T-helper 2 cell treated with Interferon-gamma antibody and Interleukin-4, amounts not matched to agents 100 ng/mL and 5 ng/mL, for 36 hours (primary cell): ENCODE data around the gene TMEM119. TPM values are rescaled to one million over a fixed set of nuclear protein-coding genes. Genes with fewer than 3 reads are reported as not detected.

Experiments
- intact Hi-C: fragments of 100-400 bp; cut with micrococcal nuclease; formaldehyde crosslinking; loops from one replicate; pipeline ENCODE4 v1.15.1; 2023
- total RNA-seq: library from RNA; stranded (reverse); gene quantifications from 2 replicates; pipeline ENCODE4 v1.2.3, GENCODE V29; 2022

TMEM119 gene
- total RNA-seq, 1 donor from 2014 or later = 0.41 TPM

DNA sequence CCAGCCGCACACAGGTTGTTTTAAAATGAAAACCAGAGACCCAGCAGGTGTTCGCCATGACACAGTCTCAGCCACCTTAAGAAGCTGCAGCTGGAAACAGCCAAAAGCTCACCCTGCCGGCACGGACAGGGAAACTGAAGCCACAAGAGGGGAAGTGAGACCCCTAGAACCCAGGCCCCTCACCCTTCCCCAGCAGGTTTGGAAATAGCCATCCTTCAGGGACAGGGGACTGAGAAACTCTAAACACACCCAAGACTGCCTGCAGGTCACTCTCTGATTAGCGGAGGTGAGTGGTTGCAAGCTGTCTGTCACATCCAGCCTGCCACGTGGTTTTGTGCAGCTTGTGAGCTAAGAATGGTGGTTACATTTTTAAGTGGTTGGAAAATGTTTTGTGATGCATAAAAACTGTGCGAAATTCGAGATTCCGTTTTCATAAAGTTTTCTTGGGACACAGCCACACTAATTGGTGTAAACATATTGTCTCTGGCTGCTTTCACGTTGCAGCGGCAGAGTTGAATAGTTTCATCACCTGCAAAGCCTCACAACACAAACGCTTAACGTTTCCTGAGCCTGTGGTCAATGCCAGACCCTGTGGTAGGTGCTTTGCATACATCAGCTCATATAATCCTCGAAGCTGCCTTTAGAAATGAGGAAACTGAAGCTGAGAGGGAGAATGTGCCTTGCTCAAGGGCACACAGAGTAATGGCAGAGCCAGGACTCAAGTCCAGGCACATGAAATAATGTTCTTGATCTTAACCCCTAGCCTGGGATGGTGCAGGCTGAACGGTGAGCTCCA is 37.5 kb upstream of the TMEM119 start:
- intact Hi-C loops = loop anchor here (1.0 to 10.0 kb wide), 4 partner anchors 26 to 1321 kb away; a partner anchor contains a TSS

DNA sequence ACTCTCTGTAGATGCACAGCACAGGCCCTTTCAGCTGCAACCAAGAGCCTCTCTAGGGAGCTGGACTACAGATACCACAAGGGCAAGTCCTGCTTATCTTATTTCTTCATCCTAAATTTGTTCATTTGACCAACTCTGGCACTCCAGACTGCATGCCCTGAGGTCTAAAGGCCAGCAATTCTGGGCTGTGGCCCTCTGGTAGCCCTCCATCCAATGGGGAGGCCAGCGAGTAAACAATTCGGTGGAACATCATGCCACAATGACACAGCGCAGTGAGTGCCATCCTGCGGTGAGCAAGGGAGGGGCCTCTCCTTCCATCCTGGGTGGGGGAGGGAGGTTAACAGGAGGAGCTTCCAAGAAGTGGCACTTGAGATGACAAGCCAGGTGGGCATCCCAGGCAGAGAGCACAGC is 36.5 kb upstream of the TMEM119 start:
- intact Hi-C loops = loop anchor here (2.0 to 10.0 kb wide), 4 partner anchors 117 to 1320 kb away; partner anchors contain the start of genes FICD and SSH1

DNA sequence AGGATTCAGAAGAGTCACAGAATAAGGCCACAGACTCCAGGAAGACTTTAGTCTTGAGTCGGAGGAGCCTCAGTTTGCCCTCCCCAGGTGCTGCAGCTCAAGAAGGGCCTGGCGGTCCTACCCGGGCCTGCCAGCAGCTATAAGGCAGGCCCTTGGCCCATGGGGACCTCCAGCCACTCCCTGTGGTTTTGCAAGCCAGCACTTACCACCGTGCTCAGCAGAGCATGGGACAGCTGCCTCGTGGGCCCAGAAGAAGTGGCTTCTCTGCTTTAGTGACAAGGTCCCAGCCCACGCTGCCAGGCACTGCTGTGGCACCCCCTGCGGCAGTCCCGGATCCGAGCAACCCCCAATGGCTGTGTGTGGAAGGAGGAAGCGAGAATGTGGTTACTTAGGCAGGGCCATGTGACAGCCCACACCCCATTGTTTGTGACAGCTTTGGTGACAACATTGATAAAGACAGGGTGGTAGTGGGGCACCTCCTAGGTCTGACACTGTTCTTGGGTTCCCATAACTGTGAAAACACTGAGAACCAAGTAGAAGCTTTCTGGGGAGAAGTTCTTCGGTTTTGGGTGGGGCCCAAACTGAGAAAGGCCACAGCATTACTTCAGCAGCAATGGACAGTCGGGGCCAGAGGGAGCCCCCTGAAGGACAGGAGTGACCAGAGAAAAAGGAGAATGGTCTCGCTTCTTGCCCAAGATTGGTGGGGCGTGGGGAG is 35.8 kb upstream of the TMEM119 start, which contains the start of gene SELPLG:
Gene SELPLG, minus strand, starts transcription at position 361 of the 715 bp plus-strand sequence. CDS start 9,587 bp downstream, outside the sequence.
- intact Hi-C loops = loop anchor here (1.0 to 10.0 kb wide), 5 partner anchors 98 to 1319 kb away; partner anchors contain the start of genes CORO1C, FICD and SSH1

DNA sequence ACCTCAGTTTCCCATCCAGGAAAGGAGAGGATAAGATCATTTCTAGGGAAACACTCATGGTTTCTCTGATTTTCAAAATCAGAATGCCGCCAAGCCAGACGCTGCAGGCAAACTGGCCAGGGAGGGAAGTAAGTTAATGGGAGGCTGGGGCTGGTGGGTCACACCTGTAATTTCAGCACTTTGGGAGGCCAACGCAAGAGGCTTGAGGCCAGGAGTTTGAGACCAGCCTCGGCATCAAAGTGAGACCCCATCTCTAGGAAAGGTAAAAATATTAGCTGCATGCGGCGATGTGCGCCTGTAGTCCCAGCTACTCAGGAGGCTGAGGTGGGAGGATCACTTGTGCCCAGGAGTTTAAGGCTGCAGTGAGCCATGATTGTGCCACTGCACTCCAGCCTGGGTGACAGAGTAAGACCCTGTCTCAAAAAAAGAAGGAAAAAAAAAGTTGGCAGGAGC is 35.2 kb upstream of the TMEM119 start:
- intact Hi-C loops = loop anchor here (1.0 to 10.0 kb wide), 4 partner anchors 98 to 1318 kb away; partner anchors contain the start of genes CORO1C, FICD and SSH1

DNA sequence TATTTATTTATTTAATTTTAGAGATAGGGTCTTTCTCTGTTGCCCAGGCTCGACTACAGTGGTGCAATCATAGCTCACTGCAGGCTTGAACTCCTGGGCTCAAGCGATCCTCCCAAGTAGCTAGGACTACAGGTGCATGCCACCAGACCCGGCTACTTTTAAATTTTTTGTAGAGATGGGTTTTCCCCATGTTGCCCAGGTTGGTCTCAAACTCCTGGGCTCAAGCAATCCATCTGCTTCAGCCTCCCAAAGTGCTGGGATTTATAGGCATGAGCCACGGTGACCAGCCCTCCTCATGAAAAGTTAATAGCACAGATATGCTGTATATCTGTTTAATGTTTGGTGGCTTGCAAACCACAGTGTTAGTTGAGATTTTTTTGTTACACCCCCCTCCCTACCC is 33.4 kb upstream of the TMEM119 start:
- intact Hi-C loops = loop anchor here (5.0 to 10.0 kb wide), 3 partner anchors 114 to 1316 kb away; partner anchors contain the start of genes FICD and SSH1

DNA sequence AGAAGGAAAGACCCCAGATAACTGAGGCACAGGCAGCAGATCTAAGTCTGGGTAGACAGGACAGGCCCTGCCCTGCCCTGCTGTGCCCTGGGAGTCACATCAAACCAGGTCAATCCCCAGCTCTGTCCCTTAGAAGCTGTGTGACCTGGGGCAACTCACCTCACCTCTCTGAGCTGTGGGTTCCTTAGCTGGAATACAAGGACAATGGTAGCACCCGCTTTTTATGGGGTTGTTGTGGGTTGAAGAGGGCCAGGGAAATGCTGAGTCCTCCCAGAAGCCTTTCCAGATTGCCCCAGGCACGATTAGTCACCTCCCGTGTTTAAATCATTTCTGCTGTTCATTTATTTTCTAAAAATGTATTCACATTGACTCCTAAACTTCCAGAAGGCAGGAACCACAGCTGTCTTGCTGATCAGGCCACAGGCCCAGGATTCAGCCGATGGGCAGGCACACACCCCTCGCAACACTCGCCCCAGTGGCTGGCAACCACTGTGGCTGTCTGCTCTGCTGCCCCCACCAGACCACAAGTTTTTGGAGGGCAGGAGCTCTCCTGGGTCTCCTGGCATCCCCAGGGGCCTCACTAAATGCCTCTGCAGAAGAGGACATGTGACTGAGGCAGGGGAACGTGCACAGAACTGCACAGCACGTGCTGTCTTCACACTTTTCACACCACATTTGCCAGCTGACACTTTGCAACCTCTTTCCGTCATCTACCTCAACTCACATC is 32.8 kb upstream of the TMEM119 start:
- intact Hi-C loops = loop anchor here (5.0 to 10.0 kb wide), 3 partner anchors 113 to 1316 kb away; partner anchors contain the start of genes FICD and SSH1

DNA sequence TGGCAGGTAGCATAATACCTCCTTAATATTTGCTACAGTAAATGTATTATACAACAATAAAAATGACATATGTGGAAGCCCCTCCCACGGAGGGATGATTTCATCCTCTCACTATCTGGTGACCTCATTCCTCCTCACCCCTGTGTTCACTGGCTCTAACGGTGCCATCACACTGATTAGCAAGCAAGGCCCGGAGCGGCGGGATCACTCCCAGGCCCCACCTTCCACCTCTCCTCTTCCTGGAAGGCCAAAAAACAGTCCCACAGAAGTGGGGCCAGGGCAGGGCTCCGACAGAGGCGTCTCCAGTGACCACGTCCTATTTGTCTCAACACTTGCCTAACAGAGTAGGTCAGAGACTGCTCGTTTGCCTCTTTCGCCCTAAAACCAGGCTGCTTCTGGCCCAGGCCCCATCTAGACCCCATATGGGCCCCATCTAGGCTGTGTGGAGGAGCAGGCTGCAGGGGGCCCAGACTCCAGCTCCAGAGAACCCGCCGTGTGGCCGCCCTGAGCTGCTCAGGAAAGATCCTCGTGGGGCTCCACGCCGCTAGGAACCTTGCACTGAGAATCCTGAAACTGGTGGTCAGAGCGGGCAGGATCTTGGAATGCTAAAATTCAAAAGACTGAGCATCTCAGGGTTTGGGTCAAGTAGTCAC is 32.1 kb upstream of the TMEM119 start:
- intact Hi-C loops = loop anchor here (2.0 to 10.0 kb wide), 5 partner anchors 61 to 1315 kb away; partner anchors contain the start of genes FICD, SSH1 and USP30

DNA sequence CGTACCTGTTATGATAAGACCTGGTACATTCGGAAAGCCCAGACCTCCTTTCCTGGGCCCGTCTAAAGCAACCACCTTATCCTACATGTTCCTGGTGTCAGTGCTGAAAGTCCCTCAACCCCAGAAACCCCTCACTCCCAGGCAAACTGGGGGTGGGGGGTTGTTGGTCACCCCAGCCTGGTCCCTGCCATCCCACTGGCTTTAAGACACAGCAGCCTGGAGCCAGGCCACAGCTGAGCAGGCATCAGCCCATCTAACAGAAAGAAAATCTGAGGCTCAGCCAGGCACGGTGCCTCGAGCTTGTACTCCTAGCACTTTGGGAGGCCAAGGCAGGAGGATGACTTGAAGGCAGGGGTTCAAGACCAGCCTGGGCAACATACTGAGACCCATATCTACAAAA is 31.3 kb upstream of the TMEM119 start:
- intact Hi-C loops = loop anchor here (2.0 kb wide), 2 partner anchors 62 to 424 kb away; partner anchors contain the start of gene USP30

DNA sequence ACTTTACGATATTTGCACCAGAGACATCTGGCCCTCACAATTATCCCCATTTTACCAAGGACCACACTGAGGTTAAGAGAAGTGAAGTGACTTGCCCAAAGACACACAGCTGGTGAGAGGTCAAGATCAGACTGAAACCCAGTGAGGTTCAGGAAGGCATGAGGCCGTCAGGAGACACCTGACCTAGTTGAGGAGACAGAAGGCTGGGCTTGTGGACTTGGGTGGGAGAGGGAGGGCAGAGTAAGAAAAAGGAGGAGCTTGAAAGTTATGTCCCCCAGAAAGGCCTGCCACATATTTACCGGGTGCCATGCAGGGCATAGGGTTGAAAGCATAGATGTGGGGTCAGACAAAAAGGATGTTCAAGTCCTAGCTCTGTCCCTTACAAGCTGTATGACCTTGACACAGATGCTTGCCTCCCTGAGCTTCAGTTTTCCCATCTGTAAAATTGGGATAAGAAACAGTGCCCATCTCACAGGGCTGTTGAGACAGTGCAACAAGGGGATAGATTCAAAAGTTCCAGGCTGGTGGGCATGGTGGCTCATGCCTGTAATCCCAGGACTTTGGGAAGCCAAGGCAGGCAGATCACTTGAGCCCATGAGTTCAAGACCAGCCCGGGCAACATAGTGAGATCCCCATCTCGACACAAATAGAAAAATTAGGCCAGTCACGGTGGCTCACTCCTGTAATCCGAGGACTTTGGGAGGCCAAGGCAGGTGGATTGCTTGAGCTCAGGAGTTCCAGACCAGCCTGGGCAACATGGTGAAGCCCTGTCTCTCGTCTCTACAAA is 29.4 kb upstream of the TMEM119 start:
- intact Hi-C loops = no loop called here

DNA sequence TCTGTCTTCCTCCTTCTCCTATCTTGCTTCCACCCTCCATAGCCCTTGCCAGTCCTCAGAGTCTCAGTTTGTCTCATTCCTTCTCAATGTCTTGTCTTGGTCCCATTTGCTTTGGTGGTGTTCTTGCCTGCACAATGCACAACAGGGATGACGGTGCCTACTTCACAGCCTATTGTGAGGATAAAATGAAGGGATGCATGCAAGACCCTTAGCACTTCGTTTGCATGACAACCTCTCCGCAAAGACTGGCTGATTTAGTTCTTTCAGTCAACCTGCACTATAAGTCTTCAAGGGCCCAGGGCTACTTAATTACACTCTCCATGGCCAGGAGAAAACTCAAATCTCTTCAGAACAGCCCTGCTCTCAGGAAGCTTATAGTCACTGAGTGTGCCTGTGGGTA is 27.3 kb upstream of the TMEM119 start:
- intact Hi-C loops = no loop called here

DNA sequence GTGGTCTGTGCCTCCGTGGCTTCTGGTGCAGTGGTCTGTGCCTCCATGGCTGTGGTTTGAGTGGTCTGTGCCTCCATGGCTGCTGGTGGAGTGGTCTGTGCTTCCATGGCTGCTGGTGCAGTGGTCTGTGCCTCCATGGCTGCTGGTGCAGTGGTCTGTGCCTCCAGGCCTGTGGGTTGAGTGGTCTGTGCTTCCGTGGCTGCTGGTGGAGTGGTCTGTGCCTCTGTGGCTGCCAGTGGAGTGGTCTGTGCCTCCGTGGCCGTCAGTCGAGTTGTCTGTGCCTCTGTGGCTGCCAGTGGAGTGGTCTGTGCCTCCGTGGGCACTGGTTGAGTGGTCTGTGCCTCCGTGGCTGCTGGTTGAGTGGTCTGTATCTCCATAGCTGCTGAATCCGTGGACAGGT is 25.7 kb upstream of the TMEM119 start:
- intact Hi-C loops = no loop called here

DNA sequence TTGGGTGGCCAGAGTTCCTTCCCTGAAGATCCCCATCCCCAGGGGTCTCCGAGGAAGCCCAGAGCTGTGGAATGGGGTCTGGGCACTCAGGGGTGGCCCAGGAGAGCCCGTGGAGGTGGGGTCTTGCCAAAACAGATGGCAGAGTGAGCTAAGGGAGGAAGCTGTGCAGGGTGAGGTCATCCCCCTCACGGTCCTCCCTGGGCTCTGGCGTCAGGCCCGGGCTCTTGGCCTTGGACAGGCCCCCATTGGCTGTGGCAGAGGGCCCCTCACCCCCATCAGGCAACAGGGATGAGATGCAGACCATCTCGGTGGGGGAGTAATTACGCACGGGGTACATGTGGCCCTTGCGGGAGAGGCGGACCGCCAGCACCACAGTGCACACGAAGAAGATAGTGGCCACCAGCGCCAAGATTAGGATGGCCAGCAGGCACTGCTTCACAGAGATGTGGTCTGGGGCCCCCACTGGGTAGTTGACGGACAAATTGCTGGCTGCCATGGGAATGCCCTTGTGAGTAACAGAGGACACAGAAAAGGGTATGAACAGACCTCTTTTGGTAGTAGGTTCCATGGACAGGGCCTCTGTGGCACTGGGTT is 25.1 kb upstream of the TMEM119 start:
- intact Hi-C loops = no loop called here

DNA sequence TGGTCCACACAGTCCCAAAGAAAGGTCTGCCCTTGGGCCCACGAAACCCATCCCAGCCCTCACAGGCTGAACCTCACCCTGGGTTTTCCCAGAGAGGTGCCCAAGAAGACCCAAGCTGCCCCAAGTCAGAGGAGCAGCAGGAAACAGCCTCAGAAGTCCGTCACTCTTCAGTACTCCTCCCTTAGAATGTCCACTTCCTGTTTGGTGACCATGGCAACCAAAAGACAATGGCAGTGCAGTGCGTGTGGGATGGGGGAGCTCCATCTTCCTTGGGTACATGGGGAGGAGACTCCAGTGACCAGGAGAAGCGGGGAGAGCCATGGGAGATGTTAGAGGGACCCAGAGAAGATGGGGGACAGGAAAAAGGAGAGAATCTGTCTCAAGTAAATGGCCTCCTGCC is 24.5 kb upstream of the TMEM119 start:
- intact Hi-C loops = no loop called here

DNA sequence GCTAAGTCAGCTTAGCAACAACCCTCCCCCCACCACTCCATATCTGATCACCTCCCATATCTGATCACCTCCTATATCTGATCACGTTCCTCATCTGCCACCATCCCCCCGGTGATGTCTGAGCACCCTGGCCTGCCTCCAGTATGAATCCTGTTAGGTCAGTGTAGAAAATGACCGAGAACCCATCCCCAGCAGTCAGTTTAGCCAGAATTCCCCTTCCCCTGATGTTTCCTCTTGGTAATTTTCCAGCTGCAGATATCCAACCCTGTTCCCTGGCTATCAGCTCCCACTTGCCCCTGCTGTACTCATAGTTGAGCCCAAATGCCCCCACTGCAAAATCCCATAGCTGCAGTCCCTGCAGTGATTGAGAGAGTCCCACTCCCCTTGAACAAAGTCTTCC is 23.3 kb upstream of the TMEM119 start:
- intact Hi-C loops = no loop called here

DNA sequence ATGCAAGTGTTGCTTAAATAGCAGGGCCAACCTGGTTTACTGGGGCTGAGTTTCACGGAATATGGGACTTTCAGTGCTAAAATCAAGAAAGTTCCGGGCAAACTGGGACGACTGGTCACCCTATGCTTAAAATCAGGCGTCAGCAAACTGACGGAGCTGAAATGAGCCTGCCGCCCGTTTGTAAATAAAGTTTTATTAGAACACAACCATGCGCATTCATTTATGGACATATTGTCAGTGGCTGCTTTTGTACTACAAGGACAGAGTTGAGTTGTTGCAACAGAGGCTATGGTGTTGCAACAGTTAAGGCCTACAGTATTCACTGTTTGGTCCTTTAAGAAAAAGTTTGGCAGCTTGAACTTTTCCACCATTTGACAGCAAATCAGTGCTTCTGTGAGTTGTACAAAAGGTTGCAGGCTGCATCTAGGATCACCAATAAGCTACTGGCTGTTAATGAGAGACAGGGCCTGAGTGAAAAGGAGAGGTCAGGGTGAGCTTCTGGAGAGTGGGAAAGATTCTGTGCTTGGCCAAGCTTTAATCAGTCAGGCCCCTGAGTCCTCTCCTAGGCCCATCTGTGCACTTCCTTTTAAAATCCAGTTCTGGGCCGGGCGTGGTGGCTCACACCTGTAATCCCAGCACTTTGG is 22.5 kb upstream of the TMEM119 start:
- intact Hi-C loops = no loop called here

DNA sequence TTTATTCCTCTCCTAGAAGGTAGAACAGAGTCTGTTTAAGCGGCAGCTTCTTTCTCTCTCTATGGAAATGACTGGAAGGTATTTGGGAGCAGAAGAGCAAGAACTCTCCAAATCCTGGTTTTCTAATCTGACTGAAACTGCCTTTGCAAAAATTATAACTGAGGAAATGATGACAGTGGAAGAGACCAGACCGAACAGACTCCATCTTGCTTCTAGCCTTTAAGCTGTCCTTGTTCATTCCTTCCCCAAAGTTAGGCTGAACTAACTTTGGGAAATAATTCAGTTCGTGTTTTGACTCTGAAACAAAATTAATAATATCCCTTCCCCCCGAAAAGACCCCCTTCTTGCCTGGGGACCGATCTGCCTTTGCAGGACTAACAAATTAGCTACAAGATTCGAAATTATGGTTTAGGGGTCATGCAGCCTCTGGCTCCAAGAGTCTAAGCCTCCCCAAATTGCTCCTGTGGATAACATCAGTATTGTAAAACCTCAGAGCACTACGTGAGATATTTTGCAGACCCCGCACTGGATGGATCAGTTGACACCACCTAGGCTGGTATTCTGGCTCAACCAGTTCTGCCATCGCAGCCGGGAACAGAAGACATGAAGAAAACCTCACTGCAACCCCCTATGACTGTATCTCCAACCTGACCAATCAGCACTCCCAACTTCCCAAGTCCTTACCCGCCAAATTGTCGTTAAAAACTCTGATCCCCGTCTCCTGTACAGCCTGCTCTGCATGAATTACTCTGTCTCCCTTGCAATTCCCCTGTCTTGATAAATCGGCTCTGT is 21.7 kb upstream of the TMEM119 start:
- intact Hi-C loops = loop anchor here (2.0 to 5.0 kb wide), 2 partner anchors 102 to 183 kb away; partner anchors contain the start of gene FICD

DNA sequence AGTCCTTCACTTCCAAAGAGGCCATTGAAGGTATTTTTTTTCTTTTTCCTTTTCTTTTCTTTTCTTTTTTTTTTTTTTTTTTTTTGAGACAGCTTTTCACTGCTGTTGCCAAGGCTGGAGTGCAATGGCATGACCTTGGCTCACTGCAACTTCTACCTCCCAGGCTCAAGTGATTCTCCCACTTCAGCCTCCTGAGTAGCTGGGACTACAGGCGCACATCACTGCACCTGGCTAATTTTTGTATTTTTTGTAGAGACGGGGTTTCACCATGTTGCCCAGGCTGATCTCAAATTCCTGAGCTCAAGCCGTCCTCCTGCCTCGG is 21.0 kb upstream of the TMEM119 start:
- intact Hi-C loops = loop anchor here (1.0 to 5.0 kb wide), 5 partner anchors 9 to 184 kb away; partner anchors contain the start of gene FICD
